NCI-H1930 (cell line): ENCODE measurements around the gene CNIH3.

ENCODE experiments used
- DNase-seq, 2 experiments: peaks; one replicate each; lab custom pipeline; 2025; lab: John Stamatoyannopoulos, UW

The CNIH3 gene

DNA sequence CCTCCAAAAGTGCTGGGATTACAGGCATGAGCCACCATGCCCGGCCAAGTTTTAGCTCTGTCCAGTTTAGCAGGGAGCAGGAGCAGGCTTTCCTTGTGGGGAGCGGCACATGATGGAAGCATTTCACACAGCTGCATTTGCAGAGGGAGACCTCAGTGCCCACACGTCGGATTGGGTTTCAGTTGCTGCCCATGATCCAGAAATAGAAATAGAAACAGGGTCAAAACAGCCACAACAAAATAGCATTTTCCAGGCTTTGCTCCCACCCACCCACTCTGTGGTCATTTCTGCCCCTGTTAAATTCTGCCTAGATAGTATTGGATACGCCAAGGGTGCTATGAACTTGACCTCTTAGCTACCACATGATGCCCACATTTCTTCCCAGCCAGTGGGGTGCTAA is 128.4 kb downstream of the CNIH3 start:
- no peak for DNase-seq

DNA sequence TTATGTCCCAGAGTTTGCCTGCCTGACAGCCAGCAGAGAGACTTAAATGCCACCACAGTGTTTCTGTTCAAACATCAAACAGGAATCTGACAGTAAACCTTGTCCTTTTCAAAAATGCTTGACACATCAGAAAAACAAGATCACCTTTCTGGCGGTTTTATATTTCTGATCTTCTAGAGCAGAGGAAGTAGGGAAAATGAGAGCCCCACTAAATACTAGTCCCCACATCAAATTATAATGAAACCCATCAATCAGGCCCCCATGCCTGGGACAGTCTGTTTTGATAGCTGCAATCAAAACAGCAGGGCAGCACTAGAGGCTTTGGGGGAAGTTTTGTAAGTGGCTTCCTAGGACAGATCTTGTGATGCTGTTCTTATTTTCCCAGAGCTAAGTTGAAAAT is 129.3 kb downstream of the CNIH3 start:
- DNase-seq = no peak

DNA sequence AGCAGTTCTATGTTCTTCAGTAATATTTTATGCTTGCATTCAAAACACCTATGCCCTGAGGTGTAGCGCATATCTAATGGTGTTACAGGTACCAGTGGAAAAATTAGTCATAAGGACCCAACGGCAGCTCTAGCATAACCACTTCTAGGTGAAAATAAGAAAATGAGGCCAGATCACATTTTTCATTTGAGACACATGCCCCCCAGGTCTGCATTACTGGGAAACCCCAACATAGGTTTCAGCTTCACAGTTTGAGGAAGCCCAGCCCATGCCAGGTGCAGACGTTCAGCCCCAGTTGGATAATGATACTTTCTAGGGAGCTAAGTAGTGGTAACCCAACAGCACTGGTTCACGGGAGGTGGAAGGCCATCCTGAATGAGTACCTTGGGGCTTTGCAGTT is 129.8 kb downstream of the CNIH3 start:
- DNase-seq = no peak

DNA sequence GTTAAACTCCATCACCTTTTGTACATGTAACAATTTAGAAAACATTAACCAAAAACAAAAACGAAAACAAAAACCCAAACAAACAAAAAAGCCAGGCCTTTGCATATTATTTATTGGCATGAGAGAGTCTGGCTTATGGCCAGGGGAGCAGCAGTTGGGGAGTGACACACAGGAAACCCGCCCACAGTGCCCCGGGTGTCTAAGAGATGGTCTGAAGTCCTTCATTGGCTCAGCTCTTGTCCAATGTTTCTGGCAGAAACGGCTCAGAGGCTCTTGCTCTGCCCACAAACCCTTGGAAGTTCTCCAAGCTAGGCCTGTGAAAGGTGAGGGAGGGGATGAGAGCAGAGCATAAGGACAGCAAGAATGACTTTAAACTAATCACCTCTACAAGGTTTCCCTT is 131.5 kb downstream of the CNIH3 start:
- DNase-seq = no peak

DNA sequence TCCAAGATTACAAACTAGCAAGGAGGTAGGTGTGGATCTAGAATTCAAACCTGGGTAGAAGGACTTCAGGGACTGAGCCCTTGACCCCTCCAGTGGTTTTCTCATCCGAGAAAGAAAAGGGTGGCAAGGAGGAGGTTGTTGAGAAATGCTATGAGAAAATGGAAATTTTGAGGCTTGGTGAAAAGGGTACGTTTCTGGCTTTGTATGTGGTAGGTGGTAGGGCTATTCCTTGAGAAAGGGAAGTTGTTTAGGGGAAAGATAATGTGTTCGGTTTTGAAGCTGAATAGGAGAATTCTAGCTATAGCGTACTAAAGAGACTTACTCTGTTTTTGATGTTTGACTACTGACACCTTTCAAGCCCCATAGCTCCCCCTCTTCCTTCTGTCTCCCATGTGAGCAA is 133.8 kb downstream of the CNIH3 start:
- DNase-seq = no peak

DNA sequence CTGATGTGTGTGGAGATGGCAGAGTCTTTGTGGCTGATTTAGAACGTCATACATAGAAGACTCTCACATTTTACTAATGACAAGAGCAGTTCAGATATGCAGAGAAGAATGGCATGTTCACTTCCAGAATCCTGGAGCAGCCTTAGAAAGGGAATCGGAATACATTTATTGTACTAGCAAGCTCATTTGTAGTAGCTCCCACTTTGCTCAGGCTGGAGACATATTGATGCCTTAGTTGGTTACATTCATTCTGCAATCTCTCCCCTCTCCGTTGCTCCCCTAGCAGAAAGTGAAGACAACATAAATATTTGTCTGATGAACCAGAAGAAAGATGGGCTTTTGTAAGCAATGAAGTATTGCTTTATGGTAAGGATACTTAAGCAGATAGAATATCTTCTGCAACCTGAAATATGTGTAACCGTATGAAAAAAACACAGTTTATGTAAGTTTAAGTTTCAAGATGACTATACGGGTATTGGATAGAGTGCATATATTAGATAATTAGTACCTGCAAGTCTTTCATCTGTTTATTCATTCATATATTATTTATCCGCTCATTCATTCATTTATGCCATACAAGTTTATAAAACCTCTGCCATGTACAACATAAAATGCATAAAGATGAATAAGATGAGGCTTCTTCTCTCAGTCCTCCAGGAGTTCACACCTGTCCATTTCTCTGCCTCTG is 135.7 kb downstream of the CNIH3 start:
- DNase-seq = no peak

DNA sequence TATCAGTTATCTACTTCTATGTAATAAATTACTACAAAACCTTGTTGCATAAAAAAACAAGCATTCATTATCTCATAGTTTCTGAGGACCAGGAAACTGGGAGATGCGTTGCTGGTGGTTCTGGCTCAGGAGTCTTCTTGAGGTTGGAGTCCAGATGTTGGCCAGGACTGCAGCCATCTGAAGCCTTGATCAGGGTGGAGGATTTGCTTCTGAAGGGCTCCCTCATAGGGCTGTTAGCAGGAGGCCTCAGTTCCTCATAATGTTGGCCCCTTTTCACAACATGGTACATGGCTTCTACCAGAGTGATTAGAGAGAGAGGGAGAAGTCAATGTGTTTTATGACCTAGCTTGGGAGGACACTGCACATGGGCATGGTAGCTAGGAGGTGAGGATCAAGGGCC is 137.4 kb downstream of the CNIH3 start:
- no peak for DNase-seq

DNA sequence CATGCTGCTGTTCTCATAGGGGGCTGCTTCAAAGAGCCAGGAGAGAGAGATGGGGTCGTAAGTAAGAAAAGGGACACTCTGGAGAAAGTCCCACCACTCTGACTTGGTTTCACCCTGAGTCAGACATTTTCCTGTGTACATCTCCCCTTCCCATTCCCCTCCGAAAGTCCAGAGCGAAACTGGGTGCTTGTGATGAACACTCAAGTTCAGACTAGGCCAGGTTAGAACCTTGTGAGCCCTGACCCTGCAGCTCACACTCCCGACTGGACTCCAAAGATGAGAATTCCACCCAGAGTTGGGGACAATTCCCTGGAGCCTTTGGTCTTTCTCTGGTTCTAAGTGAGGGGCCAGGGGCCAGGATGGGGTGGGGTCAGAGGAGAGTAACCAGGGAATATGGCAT is 139.5 kb downstream of the CNIH3 start:
- DNase-seq = no peak

DNA sequence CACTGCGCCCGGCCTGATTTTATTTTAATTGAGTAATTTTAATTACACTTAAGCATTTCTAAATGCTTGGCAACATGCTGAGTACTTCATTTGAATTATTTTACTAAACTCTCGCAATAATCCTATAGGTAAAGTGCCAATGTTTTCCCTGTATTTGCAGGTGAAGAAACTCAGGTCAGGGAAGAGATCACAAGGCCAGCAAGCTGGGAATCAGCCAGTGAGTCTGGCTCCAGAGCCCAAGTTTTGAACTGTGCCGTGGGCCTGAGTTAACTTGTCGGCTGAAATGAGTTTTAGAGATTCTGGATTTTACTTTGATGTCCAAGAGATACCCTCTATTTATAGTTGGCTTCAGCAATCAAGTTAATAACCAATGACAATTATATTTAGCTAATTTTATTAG is 141.4 kb downstream of the CNIH3 start:
- no peak for DNase-seq

DNA sequence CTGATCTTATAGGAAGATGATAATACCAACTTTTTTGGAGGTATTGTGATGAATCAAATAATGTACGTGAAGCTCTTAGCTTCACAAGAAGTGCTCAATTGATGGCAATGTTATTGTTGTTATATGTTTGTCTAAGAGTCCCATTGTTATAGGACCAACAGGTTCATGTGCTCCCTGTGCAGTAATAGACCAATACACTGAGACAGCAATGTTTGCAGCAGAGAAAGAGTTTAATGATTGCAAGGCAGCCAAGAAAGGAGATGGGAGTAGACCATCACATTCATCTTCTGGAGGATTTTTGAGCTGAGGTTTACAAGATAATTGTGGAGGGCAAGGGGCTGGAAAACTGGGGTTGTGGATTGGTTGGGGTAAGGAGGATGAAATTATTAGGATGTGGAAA is 143.0 kb downstream of the CNIH3 start:
- no peak for DNase-seq

DNA sequence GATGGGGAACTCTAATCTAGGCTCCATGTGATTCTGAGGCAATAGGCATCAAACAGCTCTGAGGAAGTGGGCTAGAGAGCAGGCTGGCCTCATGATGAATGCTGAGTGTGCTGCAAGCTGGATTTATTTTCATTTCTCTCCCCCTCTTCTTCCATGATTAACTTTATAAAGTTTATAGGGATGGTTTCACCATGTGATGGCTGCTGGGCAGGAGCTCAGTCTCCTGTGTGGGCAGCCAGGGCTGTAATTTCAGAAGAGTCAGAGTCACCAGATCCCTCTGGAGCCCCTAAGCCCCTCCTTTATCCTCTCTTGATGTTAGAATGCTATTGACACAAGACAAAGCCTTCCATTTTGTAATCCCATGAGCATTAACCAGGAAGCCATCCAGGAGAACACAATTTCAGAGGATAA is 143.6 kb downstream of the CNIH3 start:
- DNase-seq = no peak

DNA sequence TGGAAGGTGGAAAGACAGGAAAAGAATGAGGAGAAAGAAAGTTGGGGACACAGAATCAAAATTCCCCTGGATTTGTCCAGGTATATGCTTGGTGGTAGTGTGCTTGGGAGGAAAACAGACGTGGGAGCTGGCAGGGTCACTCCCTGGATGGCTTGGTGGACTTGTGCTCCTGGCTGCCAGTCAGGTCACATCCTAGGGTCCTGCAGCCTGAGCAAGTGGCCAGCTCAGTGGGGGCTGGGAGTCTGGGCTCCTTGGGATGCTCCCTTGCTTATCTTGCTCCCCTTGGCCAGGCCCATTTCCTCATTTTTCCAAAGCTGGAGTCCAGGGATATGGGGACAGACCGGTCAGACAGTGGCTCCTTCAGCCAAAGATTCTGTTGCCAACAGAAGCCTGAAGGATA is 144.0 kb downstream of the CNIH3 start:
- DNase-seq = no peak

DNA sequence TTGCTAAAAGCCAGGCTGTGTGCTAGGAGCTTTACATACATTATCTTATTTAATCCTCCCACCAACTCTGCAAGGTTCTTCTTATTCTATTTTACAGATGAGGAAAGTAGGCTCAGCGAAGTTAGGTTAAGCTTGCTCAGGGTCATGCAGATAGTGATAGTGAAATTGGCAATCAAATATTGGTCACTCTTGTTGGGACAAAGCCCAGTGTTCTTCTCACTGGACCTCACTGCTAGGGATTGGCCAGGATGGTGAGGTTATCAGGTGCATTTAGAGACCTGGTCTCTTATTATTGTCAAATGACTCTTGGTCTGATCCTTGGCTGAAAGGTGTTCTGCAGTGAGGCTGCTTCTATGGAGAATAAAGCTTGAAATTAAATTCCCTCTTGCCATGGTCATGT is 145.1 kb downstream of the CNIH3 start:
- DNase-seq = no peak

DNA sequence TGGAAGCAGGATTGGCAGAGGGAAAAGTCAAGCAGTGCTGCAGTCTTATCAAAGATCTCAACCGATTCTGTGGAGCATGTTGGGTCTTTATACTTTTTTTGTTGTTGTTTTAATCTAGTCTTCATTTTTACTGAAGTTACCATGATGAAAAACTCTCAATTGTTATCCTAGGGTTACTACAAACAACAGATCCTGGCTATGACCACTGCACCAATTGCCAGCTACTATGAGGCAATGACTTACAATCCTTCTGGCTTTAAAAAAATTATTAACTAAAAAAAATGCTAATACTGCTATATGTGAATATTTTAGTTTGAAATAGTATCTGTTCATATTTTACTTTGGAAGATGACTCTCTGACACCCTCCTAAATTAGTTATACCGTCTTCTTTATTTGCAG is 145.9 kb downstream of the CNIH3 start:
- no peak for DNase-seq

DNA sequence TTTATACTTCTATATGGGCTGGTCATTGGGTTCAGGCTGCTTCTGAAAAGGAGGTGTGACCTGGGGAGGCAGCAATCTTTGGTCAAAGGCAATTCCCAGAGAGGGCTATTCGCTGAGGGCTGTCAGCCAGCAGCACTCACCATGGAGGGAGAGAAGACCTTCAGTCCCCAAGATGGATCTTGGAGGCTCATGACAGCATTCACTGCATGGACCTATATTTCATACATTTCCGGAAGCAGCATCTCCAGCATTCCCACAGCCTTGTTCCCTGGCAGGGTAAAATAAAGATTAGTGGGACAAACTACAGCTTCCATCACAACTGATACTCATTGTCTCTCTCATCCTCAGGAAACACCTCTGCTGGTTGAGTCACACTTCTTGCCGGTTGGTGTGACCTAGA is 146.6 kb downstream of the CNIH3 start:
- no peak for DNase-seq

DNA sequence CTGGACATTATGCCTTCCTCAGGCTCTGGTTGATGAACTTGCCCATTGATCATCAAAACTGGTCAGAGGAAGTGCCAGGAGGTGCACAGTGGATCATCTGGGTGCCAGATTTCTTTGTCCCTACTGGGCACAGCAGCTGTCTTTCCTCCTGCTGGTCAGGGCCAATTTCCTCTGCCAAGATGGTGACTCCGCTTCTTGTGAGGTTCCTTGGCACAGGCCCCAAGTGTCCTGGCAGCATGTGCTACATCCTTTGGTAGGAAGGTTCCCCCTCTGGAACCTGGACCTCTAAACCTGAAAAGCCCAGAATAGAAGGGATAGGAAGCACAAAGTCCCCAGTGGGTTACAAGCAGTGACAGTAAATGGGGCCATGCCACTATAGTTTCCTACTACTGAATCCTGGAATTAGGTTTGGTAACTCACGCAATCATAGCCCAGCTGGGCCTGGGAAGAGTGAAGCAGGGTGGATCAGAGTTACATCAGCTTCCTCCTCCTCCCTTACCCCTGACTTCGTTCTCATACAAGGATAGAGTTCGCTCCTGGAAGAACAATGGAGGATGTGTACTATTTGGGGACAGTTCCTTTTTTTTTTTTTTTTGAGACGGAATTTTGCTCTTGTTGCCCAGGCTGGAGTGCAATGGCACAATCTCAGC is 147.1 kb downstream of the CNIH3 start:
- DNase-seq = no peak

DNA sequence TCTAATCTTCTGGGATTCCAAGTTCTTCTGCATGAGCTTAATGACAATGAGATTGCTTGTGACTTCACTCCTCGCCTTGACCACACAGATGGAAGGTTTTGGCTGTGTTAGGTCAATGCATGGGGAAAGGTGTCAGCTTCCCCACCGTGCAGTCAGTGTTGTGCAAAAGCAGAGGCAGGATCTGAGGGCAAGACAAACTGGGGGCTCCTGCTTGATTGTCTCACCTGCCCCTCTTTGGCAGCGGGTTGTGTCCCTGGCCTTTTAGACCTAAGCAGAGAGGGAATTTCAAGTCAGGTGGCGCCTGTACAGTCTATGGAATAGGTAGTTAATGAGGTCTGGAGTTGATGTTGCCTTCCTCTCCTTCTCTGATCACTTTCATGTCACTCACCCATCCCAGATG is 150.1 kb downstream of the CNIH3 start:
- DNase-seq = no peak

DNA sequence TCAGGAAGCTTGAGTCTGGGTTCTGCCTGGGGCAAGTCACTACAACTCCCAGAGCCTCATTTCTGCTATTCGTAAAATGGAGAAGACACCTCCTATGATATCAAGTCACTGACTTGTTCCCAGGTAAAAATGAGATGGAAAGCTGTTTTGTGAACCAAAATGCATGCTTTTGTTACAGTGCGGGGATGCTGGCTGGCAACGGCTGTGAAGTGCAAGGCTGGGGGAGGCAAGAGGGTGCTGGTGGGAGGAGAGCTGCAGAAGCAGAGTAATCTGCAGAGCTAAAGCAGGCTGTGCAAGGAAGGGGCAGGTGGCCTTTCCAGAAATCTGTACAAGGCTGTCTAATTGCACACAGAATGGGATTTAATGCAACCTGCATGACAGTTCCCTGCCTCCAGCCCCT is 150.9 kb downstream of the CNIH3 start:
- no peak for DNase-seq

DNA sequence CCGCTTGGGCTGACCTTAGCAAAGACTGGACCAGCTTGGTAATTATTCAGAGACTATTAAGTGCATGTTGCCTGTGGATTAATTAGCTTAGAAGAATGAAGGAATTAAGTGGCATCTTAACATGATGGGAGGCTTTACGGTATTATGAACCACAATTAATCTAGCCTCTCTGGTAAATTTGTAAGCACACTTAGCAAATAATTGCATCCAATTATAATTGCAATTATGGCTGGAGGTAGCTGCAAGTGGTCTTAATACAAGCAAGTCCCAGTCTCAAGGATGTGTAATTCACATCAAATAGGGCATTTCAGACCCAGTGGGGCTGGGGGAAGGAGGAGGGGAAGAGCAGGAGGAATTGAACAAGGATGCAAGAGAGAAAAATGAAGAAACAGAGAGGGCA is 151.6 kb downstream of the CNIH3 start:
- no peak for DNase-seq

DNA sequence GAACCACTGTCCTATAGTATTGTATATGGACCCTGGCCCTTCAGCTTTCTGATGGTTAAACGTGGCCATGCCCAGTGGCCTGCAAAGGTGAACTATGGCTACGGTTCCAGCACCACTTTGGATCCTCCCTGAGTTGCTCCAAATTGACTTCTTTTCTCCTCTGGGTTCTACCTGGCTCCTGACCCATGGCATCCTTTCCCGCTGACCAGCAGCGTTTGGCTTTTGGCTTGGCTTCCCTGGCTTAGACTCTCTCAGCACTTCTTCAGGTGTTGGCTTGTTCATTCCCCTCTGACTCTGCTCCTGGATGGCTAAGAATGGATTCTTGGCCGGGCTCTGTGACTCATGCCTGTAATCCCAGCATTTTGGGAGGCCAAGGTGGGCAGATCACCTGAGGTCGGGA is 152.9 kb downstream of the CNIH3 start:
- DNase-seq = no peak

DNA sequence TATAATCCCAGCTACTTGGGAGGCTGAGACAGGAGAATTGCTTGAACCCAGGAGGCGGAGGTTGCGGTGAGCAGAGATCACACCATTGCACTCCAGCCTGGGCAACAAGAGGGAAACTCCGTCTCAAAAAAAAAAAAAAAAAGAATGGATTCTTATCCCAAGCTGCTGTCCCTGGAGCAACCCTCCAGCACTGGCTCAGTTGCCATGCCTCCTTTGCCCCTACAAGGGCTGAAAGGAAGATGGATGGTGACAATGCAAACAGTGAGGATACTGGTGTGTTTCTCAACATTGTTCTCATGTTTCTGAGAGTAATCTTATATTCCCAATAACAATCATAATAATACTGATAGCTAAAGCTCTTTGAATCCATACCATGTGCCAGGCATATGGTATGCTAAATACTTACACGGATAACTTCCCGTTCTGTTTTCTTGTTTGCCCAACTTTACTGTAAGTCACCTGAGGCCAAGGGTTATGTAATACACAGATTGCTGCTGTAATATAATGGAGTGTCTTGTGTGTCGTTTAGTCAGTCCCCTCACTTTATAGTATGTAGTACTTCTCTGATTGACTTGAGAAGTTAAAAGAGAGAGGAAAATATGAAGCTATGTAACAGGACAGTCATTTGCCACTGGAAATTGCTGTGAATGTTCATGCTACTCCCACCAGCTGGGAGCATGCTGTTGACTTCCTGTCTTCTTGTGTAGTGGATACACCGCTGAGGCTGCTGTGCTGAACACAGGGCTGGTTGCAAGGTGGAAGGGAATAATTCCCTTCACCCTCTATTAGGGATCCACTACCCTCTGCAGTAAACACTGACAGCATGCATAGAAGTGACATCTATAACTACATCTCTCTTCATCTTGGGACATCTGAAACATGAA is 153.6 kb downstream of the CNIH3 start:
- no peak for DNase-seq

DNA sequence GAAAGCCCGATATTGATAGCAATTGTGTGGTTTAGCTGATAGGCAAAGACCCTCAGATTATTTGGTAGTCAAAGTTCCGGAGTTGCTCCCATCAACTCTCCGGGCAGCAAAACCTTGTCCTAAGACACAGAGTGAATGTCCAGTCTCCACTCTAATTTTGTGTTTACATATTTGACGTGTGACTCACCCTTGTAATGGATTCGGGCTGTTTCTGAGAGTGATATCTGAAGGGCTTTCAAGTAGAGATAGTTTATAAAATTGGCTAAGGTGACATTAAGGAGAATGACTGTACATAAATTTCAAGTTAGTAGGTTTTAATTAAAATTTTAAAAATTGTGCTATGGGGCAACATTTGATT is 154.2 kb downstream of the CNIH3 start:
- no peak for DNase-seq

DNA sequence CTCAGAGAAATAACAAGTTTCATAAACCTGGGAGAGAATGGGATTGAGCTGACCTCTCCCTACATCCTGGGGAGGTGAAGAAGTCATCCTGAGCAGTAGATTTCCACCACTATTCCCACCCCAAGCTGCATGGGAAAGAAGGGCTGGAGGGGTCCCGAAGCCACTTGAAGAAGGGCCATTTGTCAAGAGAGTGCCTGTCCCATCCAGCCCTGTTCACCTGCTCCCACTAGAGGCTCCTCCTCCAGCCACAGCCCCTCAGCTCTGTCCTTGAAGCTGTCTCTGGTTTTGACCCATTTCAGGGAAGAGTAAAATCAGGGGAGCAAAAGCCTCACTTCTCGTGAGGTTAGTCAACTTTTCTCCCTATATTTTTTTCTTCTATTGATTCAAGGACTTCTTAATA is 157.5 kb downstream of the CNIH3 start:
- no peak for DNase-seq
